Prostate gland (tissue), 2 donors: Measurements from ENCODE around the gene SLC23A1. TPM values are rescaled to one million over a fixed set of nuclear protein-coding genes. Genes with fewer than 3 reads are reported as not detected.

Experiments
- DNase-seq: peaks from one replicate; pipeline ENCODE4 v3.0.0-alpha.2; 2019; ENCODE audit warnings: low spot score
- H3K27ac ChIP-seq, 2 donors: fragments of 200-600 bp; sonication (generic); 2 replicates each; pipeline ENCODE4 v1.5.1; 2017 to 2019
- H3K27me3 ChIP-seq: fragments of 200-600 bp; sonication (generic); replicated peaks from 2 replicates; pipeline ENCODE4 v1.5.1; 2019; ENCODE audit not compliant: insufficient read depth
- H3K36me3 ChIP-seq, 2 donors: fragments of 200-600 bp; sonication (generic); 1 replicate in 1 of 2; 2 replicates in 1 of 2; pipeline versions ENCODE4 v1.5.1 to v1.8.1; 2017 to 2019
- H3K4me1 ChIP-seq: fragments of 200-600 bp; sonication (generic); replicated peaks from 2 replicates; pipeline ENCODE4 v1.5.1; 2019
- H3K4me3 ChIP-seq, 2 donors: fragments of 200-600 bp; sonication (generic); 2 replicates each; pipeline ENCODE4 v1.5.1; 2017 to 2019
- H3K9me3 ChIP-seq: fragments of 200-600 bp; sonication (generic); 2 replicates; pipeline ENCODE4 v1.5.1; 2017
- CTCF ChIP-seq, 4 experiments: fragments of 200-600 bp in 2 of 4; fragments of 450-650 bp in 2 of 4; sonication (generic) in 2 of 4; IDR thresholded peaks; 1 replicate in 3 of 4; 2 replicates in 1 of 4; pipeline ENCODE4 v1.5.1; 2016 to 2019; ENCODE audit warnings: antibody characterized with exemption in 4 of 4, mild to moderate bottlenecking in 2 of 4, moderate library complexity in 2 of 4
- POLR2A ChIP-seq: fragments of 450-650 bp; IDR thresholded peaks from one replicate; pipeline ENCODE4 v1.6.1; 2016; ENCODE audit warnings: antibody characterized with exemption, mild to moderate bottlenecking
- POLR2AphosphoS5 ChIP-seq: sonication (generic); formaldehyde crosslinking; IDR thresholded peaks from one replicate; pipeline ENCODE4 v1.6.1; 2017; ENCODE audit warnings: antibody characterized with exemption
- WGBS: methylation state at CpG from one replicate; pipeline ENCODE4 v1.1.5; 2018; 5-methylcytosine and 5-hydroxymethylcytosine counted together
- intact Hi-C: fragments of 100-400 bp; cut with DNase I; formaldehyde crosslinking; loops from one replicate; pipeline ENCODE4 v1.14.2; 2022
- total RNA-seq, 2 donors: library from RNA; depleted of rRNA; stranded (reverse); fragments of >200 nt; gene quantifications; one replicate each; pipeline ENCODE4 v1.1.0, GENCODE V29; 2016

Gene SLC23A1
- total RNA-seq, 2 donors from 2014 or later, result 11.5 to 26.3 TPM

- H3K4me1 ChIP-seq, result no peaks in the 10 kb centered on the region
- H3K36me3 ChIP-seq, result no peaks in the 10 kb centered on the region
- peak overlapping the region in 1 of 2 donors; percentile 0 for H3K27ac ChIP-seq
- H3K4me3 ChIP-seq, result no peak overlapping the region
- TF ChIP-seq POLR2AphosphoS5 (peak; percentile 54), POLR2A (no peak)
- H3K9me3 ChIP-seq, result no peaks in the 10 kb centered on the region
- H3K27me3 ChIP-seq, result no peaks in the 10 kb centered on the region
- 25% methylated on average over 4 of the region's 4 CpGs for WGBS
- no peak for DNase-seq
- intact Hi-C loops, result no loop called here
Observed at GRCh38 chr5:139417214-139417613, 34.1 kb upstream of the SLC23A1 start.

DNA sequence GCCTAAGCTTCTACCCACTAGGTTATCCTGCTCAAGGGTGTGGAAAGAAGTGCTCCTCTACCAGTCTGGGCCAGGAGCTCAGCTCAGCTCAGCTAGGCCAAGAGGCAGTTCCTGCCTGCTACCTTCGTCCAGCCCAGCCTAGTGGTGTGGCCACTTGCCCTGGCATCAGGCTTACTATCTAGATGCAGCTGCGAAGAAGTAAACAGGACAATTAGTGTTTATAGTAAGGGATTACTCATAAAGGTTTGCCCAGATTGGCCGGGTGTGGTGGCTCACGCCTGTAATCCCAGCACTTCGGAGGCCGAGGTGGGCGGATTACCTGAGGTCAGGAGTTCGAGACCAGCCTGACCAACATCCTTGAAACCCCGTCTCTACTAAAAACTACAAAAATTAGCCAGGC lies 33.6 kb upstream of the SLC23A1 start:
- no peak for DNase-seq
- H3K27me3 ChIP-seq, result no peaks in the 10 kb centered on the region
- TF ChIP-seq CTCF (IDR thresholded peaks at IDR 0.05) (no peak), POLR2A (no peak), POLR2AphosphoS5 (no peak)
- 71% methylated on average over 9 of the region's 9 CpGs for WGBS
- peak overlapping the region in 1 of 2 donors; percentile 0 for H3K27ac ChIP-seq
- no peak overlapping the region for H3K4me3 ChIP-seq
- no peaks in the 10 kb centered on the region for H3K36me3 ChIP-seq
- H3K4me1 ChIP-seq, result no peaks in the 10 kb centered on the region
- H3K9me3 ChIP-seq, result no peaks in the 10 kb centered on the region
- intact Hi-C loops, result no loop called here

- no peaks in the 10 kb centered on the region for H3K27me3 ChIP-seq
- H3K4me1 ChIP-seq, result no peaks in the 10 kb centered on the region
- TF ChIP-seq POLR2AphosphoS5, result no peak
- TF ChIP-seq CTCF (IDR thresholded peaks at IDR 0.05), result no peak
- TF ChIP-seq POLR2A, result no peak
- no peak overlapping the region for H3K4me3 ChIP-seq
- H3K9me3 ChIP-seq, result no peaks in the 10 kb centered on the region
- no peaks in the 10 kb centered on the region for H3K36me3 ChIP-seq
- peak overlapping the region in 1 of 2 donors; percentile 23 for H3K27ac ChIP-seq
- DNase-seq, result no peak
- intact Hi-C loops, result no loop called here
Observed at GRCh38 chr5:139415869-139416268, 32.8 kb upstream of the SLC23A1 start.

- intact Hi-C loops, result no loop called here
Observed at GRCh38 chr5:139415221-139415861, 32.2 kb upstream of the SLC23A1 start.

GRCh38 chr5:139414581-139415130 lies 31.6 kb upstream of the SLC23A1 start:
- Histone ChIP-seq H3K27ac (peak overlapping the region in 1 of 2 donors; percentile 23), H3K4me3 (no peak overlapping the region), H3K9me3 (no peaks in the 10 kb centered on the region), H3K4me1 (no peaks in the 10 kb centered on the region), H3K27me3 (no peaks in the 10 kb centered on the region), H3K36me3 (no peaks in the 10 kb centered on the region)
- TF ChIP-seq CTCF (IDR thresholded peaks at IDR 0.05) (no peak), POLR2A (no peak), POLR2AphosphoS5 (no peak)
- intact Hi-C loops, result no loop called here
- DNase-seq, result no peak
- WGBS, result 58% methylated on average over 9 of the region's 9 CpGs

More at GRCh38 chr5:139415221-139415861, 32.2 kb upstream of the SLC23A1 start:
- TF ChIP-seq CTCF (IDR thresholded peaks at IDR 0.05), result no peak
- peak; percentile 67 for TF ChIP-seq POLR2AphosphoS5
- WGBS, result 34% methylated on average over 8 of the region's 8 CpGs
- Histone ChIP-seq H3K27ac (peak overlapping the region in 1 of 2 donors; percentile 23), H3K9me3 (no peaks in the 10 kb centered on the region), H3K4me1 (no peaks in the 10 kb centered on the region), H3K4me3 (no peak overlapping the region), H3K27me3 (no peaks in the 10 kb centered on the region), H3K36me3 (no peaks in the 10 kb centered on the region)
- peak; percentile 68 for DNase-seq
